Kidney capillary endothelial cell (primary cell): ENCODE data around the gene CYP27A1.

Source experiments
- DNase-seq: peaks from one replicate; pipeline ENCODE4 v3.0.0-alpha.2; 2018; ENCODE audit warnings: low spot score

Gene CYP27A1

GRCh38 chr2:218858671-218859555 lies 77.0 kb downstream of the CYP27A1 start:
- no peak for DNase-seq

- no peak for DNase-seq
These were observed 77.6 kb downstream of the CYP27A1 start, which contains the start of gene WNT6 for GRCh38 chr2:218859556-218859987. Gene WNT6, plus strand, starts transcription at chr2:218859805. Its CDS starts 233 bp downstream, at chr2:218860038.

DNA sequence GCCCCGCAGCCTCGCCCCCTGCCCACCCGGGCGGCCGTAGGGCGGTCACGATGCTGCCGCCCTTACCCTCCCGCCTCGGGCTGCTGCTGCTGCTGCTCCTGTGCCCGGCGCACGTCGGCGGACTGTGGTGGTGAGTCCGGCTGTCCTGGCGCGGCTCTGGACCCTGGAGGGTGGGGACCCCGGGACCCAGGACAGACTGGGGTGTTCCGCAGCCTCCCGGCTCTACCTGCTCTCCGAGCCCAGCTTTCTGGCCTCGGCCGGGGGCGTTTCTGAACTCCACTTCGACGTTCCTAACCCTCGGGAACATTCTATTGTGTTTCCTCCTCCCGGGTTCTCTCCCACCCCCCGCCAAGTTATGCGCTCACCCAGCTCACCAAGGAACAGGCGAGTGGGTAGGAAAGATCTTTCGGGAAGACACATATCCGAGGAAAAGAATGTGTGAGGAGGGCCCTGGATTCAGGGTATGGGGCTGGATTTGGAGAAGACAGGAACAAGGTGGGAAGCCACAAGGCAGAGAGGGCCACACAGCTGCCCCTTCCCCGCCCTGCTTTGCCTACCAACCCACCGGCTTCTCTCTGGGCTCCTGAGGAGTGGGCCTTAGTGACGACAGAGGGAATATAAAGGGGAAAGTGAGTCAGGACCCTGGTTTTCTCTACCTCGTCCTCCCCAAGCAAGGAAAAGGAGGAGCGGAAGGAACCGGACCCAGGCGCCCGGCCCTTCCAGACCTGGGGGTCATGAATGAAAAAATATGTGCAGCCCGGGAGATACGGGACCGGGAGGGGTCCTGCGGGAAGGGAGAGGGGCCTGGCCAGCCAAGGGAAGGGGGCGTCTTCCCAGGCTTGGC lies 78.3 kb downstream of the CYP27A1 start:
- DNase-seq: no peak

GRCh38 chr2:218860950-218861381 lies 79.0 kb downstream of the CYP27A1 start:
- DNase-seq: no peak

DNA sequence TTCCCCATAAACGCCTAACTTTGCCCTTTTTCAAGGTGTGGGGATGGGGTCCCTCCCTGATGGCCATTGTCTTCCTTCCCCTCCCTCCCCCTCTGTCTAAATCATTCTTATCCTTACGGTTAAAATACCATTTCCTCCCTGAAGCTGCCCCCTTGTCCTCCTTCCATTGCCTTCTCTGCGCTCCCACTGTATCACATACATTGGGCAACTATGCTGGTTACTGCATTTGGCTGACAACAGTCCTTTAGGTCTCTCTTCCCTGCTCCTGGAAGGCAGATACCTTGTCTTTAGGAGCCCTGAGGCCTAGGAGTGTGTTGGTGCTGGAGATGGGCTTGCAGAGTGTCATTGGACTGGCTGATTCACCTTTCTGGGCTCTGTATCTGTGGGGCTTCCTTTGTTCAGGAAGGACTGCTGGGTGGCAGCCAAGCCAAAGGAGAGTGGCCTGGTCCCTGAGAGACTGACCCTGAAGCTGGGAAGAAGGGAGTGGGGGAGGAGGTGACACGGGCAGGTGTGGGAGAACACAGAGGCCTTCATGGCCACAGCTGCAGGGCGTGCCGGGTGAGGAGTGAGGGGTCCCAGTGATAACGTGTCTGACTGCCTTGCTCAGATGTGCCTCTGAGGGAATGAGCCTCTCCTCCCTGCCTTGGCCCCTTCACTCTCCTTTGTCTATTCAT lies 79.8 kb downstream of the CYP27A1 start:
- DNase-seq: no peak

DNA sequence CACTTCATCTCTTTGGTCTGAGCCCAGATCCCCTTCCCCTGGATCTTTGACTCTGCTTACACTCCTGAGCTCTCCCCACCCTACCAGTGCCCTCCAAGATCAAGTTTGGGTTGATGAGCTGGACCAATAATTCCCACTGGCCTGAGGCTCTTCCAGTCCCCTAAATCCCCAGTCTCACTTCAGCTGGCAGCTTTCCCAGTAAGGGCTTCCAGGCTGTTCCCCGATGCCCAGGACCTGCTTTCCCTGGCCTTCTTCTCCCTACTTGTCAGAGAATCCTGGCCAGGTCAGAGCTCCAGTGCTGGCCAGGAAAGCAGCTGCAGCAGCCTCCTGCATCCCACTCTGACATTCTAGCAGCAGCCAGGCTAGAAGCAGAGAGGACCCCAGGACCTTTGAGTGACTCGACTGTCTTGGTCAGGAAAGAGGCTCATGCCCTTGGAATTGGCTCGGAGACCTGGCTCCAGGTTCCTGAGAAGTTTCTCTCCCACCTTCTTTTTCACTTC lies 81.1 kb downstream of the CYP27A1 start:
- DNase-seq: no peak
